NCI-H1436 (cell line): ENCODE measurements around the gene PSPN.
"Not testable (repeated sequence)": the region's sequence is repeated elsewhere in the genome, so short reads cannot be mapped to it uniquely, and the experiment has no call there.

Experiments
- DNase-seq: peaks from one replicate; lab custom pipeline; 2025; lab: John Stamatoyannopoulos, UW

Gene PSPN

DNA sequence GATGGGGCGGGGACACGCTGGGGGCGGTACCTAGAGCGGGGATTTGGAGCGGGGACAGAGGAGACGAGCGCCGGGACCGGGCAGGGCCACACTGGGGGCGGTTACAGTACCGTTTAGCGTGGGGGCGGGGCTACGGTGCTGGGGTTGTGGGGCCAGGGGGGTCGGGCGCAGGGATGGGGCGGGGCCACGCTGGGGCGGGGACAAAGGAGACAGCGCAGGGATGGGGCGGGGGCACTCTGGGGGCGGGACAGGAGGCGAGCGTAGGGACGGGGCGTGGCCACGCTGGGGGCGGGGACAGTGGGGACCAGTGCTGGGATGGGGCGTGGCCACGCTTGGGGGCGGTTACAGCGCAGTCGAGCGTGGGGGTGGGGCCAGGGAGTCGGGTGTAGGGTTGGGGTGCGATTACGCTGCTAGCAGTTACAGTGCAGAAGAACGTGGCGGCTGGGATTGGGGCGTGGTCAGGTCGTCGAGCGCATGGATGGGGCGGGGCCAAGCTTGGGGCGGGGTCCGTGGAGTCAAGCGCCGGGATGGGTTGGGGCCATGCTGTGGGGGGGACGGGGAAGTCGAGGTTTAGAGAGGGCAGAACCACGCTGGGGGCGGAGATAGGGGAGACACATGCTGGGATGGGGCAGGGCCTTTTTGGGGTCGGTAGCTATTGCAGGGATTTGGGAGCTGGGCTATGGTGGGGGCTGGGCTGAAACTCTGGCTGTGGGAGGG, 2.5 kb downstream of the PSPN start:
- peak; percentile 97 for DNase-seq

DNA sequence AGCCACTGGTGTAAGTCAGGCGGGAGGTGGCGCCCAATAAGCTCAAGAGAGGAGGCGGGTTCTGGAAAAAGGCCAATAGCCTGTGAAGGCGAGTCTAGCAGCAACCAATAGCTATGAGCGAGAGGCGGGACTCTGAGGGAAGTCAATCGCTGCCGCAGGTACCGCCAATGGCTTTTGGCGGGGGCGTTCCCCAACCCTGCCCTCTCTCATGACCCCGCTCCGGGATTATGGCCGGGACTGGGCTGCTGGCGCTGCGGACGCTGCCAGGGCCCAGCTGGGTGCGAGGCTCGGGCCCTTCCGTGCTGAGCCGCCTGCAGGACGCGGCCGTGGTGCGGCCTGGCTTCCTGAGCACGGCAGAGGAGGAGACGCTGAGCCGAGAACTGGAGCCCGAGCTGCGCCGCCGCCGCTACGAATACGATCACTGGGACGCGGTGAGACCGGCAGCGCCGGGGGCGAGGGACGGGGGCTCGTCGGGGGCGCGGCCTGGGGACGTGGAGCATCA, 3.1 kb downstream of the PSPN start, which contains the start of gene ALKBH7:
Gene ALKBH7, plus strand, starts transcription at position 201 of the 502 bp plus-strand sequence. Its CDS starts 27 bp downstream, at position 228.
- DNase-seq: peak; percentile 99

DNA sequence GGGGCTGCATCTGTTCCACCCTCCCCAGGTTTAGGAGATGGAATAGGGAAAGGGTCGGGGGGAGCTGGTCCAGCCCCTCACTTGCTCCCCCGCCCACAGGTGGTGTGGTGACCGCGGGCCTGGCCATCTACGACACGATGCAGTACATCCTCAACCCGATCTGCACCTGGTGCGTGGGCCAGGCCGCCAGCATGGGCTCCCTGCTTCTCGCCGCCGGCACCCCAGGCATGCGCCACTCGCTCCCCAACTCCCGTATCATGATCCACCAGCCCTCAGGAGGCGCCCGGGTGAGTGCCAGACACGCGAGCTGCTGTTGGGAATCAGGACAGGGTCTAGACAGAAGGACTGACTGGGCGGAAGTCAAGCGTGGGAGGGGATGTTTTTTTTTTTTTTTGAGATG, 11.4 kb downstream of the PSPN start:
- no peak for DNase-seq

DNA sequence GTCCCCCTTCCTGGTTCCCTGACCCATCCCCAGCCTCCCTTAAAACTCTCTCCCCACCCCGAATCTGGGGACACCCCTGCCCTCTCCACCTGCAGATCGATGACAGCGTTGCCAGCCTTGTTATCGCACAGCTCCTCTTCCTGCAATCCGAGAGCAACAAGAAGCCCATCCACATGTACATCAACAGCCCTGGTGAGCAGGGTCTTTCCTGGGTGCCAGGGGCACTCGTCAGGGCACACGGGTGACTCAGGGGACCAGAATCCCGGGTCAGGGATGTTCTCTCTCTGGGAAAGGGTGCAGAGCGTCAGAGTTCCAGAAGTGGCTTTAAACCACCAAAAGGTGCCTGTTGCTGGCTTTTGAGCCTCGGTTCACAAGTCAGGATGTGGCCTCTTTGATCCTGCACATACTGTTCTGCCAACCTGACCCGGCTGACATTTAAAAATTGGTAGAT, 13.4 kb downstream of the PSPN start:
- no peak for DNase-seq

DNA sequence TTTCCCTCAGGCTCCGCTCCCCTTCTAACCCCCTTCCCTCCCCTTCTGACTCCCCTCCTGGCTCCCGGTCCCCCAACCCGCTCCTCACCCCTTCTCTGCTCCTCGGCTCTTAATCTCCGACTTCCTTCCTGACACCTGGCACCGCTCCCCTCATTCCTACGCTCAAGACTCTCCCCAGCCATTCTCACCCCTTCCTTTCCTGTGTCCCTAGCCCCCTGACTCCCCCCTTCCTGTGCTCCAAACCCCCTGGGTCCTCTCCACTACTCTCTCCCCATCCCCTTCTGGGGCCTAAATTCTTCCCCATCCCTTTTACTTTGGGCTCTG, 13.7 kb downstream of the PSPN start:
- no peak for DNase-seq

DNA sequence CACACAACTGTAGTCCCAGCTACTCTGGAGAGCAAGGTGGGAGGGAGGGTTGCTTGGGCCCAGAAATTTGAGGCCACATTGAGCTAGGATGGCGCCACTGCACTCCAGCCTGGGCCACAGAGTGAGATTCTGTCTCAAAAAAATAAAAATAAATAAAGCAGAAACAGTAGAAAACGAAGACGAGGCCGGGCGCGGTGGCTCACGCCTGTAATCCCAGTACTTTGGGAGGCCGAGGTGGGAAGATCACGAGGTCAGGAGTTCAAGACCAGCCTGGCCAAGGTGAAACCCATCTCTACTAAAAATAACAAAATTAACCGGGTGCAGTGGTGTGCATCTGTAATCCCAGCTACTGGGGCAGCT, 14.9 kb downstream of the PSPN start:
- DNase-seq: not testable (repeated sequence)

DNA sequence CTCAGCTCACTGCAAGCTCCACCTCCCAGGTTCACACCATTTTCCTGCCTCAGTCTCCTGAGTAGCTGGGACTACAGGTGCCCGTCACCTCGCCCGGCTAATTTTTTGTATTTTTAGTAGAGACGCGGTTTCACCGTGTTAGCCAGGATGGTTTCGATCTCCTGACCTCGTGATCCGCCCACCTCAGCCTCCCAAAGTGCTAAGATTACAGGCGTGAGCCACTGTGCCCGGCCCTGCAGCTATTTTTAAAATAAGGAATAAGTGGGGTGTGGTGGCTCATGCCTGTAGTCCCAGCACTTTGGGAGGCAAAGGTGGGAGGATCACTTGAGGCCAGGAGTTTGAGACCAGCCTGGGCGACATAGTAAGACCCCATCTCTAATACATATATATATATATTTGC, 15.3 kb downstream of the PSPN start:
- not testable (repeated sequence) for DNase-seq

DNA sequence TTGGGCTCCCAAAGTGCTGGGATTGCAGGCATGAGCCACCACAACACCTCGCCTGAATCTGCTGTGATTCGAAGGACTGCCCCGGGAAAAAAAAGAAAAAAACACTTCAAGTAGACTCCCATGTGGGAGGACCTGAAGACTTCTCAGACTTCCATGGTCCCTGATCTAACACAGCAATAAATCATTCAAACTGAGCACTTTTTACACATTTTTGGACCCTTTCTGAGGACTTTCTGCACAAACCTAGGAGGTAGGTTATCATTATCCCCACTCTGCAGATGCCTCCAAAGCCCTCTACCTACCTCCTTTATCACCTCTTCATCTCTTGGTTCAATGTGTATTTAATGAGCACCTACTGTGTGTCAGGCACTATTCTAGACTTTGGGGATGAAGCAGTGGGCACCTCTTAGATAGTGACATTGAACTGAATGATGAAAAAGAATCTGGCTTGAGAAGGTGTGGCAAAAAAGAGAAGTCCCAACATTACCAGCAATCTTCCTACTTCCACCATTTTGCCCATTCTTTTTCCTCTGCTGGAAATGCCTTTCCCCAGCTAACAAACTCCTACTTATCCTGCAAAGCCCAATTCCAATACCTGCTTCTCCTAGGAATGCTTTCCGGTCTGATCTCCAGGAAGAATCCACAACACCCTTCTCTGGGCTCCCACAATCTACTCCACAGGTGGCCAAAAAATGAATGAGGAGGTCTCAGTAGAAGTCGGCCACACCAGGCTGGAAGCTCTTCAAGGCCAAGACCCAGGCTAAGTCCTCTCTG, 16.0 kb downstream of the PSPN start:
- no peak for DNase-seq

DNA sequence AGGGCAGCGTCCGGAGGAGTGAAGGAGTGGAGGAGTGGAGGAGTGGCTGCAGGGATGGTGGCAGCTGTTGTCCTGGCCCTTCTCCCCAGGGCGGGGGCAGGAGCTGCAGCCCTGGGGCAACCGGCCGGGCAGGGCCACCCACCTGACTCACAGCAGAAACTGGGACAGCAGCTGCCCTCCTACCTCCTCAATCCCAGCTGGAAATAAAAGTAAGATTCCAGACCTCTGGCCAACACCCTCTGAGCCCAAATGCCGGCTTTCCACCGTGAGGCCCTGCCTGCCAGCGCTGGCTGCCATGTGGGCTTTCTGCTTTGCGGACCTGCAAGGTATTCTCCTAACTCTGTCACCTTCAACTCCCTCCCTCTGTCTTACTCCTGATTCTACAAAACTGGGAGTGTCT, 17.7 kb downstream of the PSPN start:
- no peak for DNase-seq

DNA sequence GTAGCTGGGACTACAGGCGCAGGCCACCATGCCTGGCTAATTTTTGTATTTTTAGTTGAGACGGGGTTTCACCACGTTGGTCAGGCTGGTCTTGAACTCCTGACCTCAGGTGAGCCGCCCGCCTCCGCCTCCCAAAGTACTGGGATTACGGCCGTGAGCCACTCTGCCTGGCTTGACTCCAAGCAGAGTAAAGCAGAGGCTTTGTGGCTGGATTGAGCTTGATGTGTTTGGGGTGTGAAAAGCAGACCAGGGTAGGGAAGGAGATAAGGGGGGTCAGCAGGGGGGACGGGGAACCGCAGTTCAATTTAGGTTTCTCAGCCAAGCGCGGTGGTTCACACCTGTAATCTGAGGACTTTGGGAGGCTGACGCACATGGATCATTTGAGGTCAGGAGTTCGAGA, 18.6 kb downstream of the PSPN start:
- no peak for DNase-seq

DNA sequence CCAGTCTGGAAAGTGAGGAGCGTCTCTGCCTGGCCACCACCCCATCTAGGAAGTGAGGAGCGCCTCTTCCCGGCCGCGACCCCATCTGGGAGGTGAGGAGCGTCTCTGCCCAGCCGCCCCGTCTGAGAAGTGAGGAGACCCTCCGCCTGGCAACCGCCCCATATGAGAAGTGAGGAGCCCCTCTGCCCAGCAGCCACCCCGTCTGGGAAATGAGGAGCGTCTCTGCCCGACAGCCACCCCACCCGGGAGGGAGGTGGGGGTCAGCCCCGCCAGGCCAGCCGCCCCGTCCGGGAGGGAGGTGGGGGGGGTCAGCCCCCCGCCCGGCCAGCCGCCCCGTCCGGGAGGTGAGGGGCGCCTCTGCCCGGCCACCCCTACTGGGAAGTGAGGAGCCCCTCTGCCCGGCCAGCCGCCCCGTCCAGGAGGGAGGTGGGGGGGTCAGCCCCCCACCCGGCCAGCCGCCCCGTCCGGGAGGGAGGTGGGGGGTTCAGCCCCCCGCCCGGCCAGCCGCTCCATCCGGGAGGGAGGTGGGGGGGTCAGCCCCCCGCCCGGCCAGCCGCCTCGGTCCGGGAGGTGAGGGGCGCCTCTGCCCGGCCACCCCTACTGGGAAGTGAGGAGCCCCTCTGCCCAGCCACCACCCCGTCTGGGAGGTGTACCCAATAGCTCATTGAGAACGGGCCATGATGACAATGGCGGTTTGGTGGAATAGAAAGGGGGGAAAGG, 20.3 kb downstream of the PSPN start:
- not testable (repeated sequence) for DNase-seq

DNA sequence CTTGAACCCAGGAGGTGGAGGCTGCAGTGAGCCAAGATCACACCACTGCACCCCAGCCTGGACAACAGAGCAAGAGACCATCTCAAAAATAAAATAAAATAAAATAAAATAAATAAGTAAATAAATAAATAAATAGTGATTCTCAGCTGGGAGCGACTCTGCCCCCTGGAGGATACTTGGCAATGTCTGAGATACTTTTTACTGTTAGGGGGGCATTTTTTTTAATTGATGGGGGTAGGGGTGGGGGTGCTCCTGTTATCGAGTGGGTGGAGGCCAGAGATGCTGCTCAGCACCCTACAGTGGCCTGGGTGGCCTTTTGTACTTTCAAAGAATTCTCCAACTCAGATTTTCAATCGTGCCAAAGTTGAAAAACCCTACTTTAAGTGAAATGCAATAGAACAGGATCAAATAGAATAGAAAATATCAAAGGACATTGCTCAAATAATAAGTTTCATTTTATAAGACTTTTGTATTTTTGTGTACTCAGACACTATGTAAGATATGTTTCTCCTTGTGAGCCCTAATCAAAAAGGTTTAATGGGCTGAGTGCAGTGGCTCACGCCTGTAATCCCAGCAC, 21.5 kb downstream of the PSPN start:
- no peak for DNase-seq

DNA sequence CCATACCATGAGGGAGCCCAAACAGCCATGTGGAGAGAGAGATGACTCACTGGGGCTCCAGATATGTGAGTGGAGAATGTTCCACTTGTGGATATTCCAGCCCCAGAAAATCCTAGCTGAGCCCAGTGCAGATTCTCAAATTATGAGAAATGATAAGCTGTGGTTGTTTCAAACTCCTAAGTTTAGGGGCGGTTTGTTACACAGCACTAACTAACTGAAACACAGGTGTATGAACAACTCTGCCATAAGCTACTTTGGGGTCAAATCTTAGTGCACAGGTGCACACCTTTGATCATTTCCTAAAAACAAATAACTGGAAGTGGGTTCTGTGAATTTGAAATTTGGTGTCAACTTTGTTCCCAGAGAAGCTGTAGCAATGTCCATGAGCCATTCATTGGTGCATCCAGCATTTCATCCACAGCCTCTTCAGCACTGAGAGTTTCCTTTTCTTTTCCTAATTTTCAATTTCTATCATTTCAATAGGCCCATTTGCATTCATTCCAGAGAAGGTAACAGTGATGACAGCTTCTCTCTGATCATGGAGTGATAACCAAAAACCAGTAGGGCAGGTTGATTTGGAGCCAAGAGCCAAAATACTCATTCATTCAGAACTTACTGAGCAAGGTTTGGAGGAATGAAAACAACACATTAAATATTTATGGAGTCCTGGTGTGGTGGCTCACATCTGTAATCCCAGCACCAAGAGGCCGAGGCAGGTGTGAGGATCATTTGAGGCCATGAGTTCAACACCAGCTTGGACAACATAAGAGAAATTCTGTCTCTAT, 23.2 kb downstream of the PSPN start:
- DNase-seq: no peak

DNA sequence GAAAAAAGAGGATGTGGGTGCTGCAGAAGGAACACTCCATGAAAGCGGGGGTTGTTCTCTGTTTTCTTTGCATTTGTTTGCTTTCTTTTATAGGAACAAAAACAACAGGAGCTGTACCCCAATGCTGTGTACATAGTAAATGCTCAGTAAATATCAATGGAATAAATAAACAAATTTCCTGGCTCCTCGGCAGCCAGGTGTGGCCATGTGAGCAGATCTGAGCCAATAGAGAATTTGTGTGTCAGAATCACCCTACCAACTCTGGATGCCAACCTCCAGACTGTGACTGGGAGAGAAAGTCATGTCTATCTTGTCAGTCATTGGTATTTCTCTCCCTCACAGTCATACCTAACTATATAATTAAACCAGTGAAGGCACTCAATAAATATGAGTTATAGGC, 25.0 kb downstream of the PSPN start:
- DNase-seq: no peak

DNA sequence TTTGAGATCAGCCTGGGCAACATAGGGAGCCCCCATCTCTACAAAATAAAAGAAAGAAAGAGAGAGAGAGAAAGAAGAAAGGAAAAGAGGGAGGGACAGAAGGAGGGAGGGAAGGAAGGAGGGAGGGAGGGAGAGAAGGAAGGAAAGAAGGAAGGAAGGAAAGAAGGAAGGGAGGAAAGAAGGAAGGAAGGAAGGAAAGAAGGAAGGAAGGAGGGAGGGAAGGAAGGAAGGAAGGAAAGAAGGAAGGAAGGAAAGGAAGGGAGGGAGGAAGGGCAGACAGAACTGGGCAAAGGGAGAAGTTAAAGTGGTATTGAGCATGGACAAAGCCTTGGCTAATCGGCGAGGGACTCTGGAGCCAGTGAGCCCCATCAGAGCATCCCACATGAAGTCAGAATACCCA, 26.5 kb downstream of the PSPN start:
- not testable (repeated sequence) for DNase-seq

DNA sequence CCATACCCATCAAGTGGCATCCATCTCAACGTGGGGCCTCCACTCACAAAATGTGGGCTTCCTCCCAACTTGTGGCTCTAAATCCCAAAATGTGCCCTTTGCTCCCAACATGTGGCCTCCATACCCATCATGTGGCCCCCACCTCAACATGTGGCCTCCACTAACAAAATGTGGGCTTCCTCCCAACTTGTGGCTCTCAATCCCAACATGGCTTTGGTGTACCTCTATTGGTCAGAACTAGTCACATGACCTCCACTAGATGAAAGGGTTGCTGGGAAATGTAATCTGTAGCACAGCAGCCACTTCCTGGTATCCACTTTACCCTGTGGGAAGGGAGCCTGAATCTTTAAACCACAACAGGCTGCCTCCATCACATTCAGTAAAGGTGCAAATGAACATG, 32.3 kb downstream of the PSPN start:
- DNase-seq: no peak

DNA sequence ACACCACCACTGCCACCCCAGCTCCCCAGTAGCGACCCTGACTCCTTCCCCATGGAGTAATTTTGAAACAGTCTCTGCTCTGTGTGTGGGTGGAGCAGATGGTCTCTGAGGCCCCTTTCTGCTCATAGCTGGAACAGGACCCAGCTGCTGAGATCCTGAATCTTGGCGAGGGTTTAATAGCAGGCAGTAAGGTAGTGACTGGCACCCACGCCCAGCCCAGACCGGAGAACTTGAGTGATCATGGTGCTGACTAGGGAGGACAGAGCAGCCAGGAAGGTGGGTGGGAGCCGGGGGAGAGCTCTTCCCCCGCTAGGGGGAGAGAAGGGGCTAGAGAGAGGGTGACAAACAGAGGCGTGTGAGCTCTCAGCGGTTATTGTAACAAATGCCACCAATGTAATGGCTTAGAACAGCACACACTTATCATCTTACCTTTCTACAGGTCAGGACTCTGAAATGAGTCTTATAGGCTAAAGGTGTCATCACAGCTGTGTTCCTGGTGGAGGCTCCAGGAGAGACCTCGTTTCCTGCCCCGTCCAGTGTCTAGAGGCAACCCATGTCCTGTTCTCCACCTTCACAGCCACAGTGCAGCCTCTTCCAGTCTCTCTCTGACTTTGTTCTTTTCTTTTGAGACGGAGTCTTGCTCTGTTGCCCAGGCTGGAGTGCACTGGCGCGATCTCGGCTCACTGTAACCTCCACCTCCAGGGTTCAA, 35.1 kb downstream of the PSPN start:
- DNase-seq: no peak

DNA sequence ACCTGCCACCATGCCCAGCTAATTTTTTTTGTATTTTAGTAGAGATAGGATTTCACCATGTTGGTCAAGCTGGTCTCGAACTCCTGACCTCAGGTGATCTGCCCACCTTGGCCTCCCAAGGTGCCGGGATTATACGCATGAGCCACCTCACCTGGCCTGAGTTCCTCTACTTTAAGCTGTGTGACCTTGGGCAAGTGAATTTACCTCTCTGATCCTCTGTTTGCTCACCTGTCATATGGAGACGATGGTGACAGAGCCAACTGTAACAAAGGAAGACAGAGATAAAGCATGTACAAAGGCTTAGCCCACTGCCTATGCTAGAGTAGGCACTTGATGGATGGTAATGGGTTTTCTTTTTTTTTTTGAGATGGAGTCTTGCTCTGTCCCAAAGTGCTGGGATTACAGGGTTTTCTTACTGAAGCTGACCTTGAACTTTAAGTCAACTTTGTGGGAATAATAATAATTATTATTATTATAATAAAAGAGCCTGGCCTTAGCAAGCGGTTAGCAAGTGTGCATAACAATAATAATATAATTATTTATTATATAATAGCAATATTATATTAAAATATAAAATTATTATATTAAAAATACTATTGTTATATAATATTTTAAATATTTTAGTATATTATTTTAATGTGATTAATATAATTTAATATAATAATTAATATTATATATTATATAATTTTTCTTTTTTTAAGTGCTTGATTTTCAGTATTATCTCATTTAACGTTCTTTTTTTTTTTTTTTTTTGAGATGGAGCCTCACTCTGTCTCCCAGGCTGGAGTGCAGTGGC, 41.0 kb downstream of the PSPN start:
- no peak for DNase-seq

DNA sequence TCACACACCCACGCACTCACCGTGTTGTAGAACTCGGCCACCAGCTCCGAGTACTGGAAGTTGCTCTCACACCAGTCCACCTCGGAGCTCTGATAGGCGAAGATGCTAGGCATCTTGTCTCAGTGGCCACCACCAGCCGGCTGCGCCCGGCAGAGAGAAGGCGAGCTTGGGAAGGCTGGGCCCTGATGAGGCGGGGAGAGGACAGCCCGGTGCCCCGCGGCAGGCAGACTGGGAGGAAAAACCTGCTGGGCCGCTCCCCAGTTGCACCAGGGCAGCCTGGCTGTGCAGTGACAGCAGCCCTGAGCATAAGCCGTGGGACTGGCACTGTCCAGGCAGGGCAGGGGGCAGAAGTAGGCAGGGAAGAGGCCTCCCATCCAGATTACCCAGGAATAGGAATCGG, 42.3 kb downstream of the PSPN start, which contains the start of gene ACER1:
Gene ACER1, minus strand, starts transcription at position 174 of the 400 bp plus-strand sequence. Its CDS starts 61 bp downstream, at position 113.
- no peak for DNase-seq

DNA sequence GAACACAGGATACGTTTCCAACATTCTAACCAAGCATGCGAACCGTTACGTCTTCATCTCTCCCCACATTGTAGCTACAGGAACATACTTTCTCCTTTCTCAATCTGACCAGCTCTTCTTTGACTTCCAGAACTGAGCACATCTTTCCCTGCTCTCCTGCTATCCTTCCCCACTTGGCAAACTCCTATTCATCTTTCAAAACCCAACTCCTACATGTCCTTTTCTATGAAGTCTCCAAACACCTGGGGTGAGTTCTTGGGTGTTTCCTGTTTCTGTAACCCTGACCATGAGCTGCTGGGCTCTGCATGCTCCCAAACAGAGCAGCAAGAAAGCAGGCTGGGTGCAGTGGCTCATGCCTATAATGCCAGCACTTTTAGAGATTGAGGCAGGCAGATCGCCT, 48.9 kb downstream of the PSPN start:
- DNase-seq: no peak
